DMS 273 (cell line): Measurements from ENCODE around the gene NOC2L.

Source experiments
- DNase-seq: peaks from one replicate; lab custom pipeline; 2025; ENCODE audit not compliant: unreplicated experiment; lab: John Stamatoyannopoulos, UW

Gene NOC2L

GRCh38 chr1:944341-945325 lies 14.4 kb downstream of the NOC2L start:
- peak; percentile 97 for DNase-seq

GRCh38 chr1:943545-944340 lies 15.3 kb downstream of the NOC2L start:
- no peak for DNase-seq

GRCh38 chr1:942864-943533 lies 16.1 kb downstream of the NOC2L start:
- DNase-seq: peak; percentile 77

- DNase-seq: peak; percentile 80
Observed at GRCh38 chr1:942411-942821, 16.6 kb downstream of the NOC2L start.

DNA sequence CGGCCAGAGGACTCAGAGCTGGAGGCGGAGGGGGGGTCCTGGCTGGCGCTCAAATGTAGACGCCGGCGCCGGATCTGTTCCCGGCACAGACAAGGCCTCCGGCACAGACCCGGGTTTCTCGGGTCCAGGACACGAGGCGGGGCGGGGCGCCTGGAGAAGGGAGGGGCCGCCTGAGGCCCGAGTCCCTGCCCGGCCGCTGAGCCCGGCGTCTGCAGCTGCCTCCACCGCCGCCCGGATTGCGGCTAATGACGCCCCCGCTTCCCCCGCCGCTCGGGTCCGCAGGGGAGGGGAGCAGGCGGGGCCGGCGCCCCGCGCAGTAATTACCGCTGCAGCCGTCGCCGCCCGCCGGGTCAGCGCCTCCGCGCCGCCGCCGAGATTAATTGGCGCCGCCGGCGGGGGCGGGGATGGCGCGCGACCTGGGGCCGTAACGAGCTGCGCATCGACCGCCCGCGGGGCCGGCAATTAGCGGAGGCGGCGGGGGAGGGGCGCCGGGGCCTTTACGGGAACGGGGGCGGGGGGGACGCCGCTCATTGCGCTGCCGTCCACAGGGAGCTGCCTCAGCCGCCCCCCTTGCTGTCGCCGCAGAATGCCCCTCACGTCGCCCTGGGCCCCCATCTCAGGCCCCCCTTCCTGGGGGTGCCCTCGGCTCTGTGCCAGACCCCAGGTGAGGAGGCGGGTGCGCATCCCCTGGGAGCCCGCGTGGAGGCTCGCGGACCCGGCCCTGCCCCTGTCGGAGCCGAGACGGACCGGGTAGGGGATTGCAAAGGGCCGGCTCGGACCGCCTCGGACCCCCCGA lies 17.3 kb downstream of the NOC2L start:
- peak; percentile 97 for DNase-seq

GRCh38 chr1:941015-941587 lies 18.0 kb downstream of the NOC2L start:
- DNase-seq: no peak

DNA sequence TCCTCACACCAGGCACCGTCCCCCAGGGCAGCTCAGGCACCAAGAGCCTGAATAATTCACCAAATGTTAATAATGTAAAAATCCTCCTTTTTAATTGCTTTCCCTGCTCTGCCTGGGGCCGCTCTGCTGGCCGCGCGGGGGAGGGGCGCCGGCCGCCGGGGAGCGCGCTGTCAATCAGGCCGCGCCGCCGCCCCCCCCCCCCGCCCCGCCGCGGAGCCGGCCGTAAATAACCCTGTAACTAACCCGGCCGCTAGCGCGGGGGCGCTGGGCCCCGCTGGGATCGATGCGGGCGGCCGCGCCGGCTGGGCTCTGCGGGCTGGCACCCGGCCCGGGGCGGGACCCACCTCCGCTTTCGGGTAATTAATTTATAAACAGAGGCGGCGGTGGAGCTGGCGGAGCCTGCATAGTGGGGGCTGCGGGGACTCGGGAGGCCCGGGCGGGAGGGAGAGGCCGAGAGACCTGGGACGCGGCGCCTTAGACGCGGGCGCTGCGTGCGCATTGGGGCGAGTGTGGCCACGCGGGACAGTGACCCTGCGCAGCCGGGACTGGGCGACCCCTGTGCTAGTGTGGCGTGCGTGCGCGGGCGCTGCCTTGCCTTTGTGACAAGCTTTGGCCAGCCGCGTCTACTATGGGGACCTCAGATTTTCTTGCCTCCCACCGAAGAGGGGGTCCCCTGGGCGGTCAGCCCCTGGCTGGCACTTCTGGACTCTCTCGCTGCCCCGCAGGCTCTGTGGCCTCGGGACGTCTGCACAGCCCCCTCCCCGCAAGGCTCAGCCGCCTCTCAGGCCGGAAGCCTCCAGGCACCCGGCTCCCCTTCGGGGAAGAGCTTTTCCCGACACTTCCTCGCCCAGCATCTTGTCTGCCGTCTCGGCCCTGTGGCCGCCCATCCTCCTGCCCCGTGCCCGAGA lies 18.7 kb downstream of the NOC2L start:
- peak; percentile 95 for DNase-seq

DNA sequence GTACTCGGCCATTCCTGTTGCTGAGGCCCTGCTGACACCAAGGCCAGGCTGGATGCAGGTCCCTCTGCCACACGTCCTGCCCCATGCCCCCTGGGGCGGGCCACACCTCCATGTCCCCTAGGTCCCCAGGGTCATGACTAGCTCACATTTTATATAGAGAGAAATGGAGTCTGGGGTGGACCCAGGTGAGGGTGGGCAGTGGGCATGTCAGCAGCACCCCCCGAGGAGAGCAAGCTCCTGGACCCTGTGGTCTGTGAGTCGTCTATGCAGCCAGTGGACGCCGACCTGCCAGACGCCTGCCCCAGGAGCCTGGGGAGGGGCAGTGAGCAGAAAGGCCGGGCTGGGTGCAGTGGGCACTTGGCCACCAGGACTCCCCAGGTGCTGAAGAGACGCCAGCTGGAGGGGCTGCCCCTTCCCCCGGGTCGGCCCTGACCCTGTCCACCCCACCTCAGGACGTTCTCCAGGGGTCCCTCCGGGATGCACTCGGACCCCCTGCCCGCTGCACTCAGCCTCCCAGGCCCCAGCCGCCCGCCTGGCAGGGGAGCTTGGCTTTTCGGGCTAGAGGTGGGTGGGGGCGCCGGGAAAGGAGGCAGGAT lies 19.4 kb downstream of the NOC2L start:
- DNase-seq: no peak

- DNase-seq: peak; percentile 61
Observed at GRCh38 chr1:938711-939489, 20.2 kb downstream of the NOC2L start.

DNA sequence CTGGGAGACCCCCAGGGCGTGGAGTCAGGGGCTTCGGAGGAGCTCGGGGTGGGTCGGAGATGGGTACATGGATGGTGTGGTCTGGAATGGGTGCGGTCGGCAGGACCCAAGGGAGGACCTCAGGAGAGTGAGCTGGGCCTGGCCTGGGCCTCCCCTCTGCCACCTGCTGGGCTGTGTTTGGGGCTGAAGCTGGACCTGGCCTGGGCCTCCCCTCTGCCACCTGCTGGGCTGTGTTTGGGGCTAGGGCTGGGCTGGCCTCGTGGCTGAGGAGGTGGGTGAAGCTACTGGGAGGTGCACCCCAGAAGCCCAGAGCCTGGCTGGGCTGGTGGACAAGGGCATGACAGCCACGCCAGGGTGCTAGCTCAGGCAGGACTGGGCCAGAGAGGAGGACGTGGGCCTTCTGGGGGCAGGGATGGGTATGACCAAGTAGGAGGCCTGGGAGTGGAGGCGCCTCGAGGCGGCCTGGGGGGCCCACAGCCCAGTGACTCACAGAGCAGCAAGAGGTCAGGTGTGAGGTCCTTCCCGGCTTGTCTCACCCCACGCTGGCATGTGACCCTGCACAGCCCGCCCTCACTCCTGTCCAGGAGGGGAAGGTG lies 20.9 kb downstream of the NOC2L start:
- DNase-seq: no peak

GRCh38 chr1:937521-937920 lies 21.5 kb downstream of the NOC2L start:
- DNase-seq: no peak

- DNase-seq: no peak
Observed at GRCh38 chr1:936348-937264, 22.4 kb downstream of the NOC2L start.

GRCh38 chr1:935751-936231 lies 23.3 kb downstream of the NOC2L start:
- peak; percentile 95 for DNase-seq

- no peak for DNase-seq
Observed at GRCh38 chr1:934991-935750, 23.9 kb downstream of the NOC2L start.

GRCh38 chr1:933603-933940 lies 25.5 kb downstream of the NOC2L start:
- no peak for DNase-seq
